T-cell (primary cell): Measurements from ENCODE around the gene MYOZ1. TPM values are rescaled to one million over a fixed set of nuclear protein-coding genes. Genes with fewer than 3 reads are reported as not detected.

ENCODE experiments used
- ATAC-seq, 4 experiments: fragments of 200-7000 bp in 3 of 4; fragments of 150-1000 bp in 1 of 4; cut with Tn5 transposase; replicated peaks in 1 of 4; 1 replicate in 3 of 4; 2 replicates in 1 of 4; pipeline ENCODE4 v1.10.0; 2021; ENCODE audit warnings: moderate library complexity in 3 of 4, mild to moderate bottlenecking in 2 of 4, moderate number of reproducible peaks in 1 of 4
- CTCF ChIA-PET, 2 donors: fragments of 300-600 bp; sonication (Branson Sonifier 250); formaldehyde crosslinking; loops; one replicate each; lab custom pipeline; 2022; ENCODE audit warnings: antibody characterized with exemption in 2 of 2; lab: Charles Lee
- POLR2A ChIA-PET, 2 donors: fragments of 300-600 bp; sonication (Branson Sonifier 250); formaldehyde crosslinking; loops; one replicate each; lab custom pipeline; 2022; ENCODE audit warnings: antibody characterized with exemption in 2 of 2; lab: Charles Lee
- DNase-seq, 35 experiments: peaks; one replicate each; pipeline versions ENCODE4 v3.0.0 to v3.0.0-alpha.2; 2013 to 2023
- H3K27ac ChIP-seq: one replicate; pipeline ENCODE4 v1.5.1; 2013; ENCODE audit warnings: low read length
- H3K27me3 ChIP-seq, 2 experiments: replicated peaks in 1 of 2; 1 replicate in 1 of 2; 2 replicates in 1 of 2; pipeline versions ENCODE4 v1.6.1 to v1.7.0; 2013; ENCODE audit warnings: low read length in 1 of 2, mixed read lengths in 1 of 2; ENCODE audit not compliant: control insufficient read depth in 2 of 2, insufficient read depth in 2 of 2; ENCODE audit errors: extremely low read depth in 1 of 2
- H3K36me3 ChIP-seq, 2 donors: 1 replicate in 1 of 2; 2 replicates in 1 of 2; pipeline versions ENCODE4 v1.6.1 to v1.7.0; 2013; ENCODE audit warnings: low read length in 1 of 2; ENCODE audit not compliant: control insufficient read depth in 2 of 2, insufficient read depth in 1 of 2; ENCODE audit errors: extremely low read depth in 1 of 2
- H3K4me1 ChIP-seq, 2 experiments: 1 replicate in 1 of 2; 2 replicates in 1 of 2; pipeline versions ENCODE4 v1.6.1 to v1.7.0; 2013; ENCODE audit warnings: low read length in 2 of 2, mixed read lengths in 1 of 2; ENCODE audit not compliant: insufficient read depth in 2 of 2, control insufficient read depth in 1 of 2; ENCODE audit errors: extremely low read depth in 1 of 2
- H3K4me3 ChIP-seq, 2 donors: 1 replicate in 1 of 2; 2 replicates in 1 of 2; pipeline versions ENCODE4 v1.5.1 to v1.7.0; 2013; ENCODE audit warnings: mild to moderate bottlenecking in 2 of 2, low read length in 1 of 2, moderate library complexity in 1 of 2; ENCODE audit not compliant: control insufficient read depth in 1 of 2; ENCODE audit errors: extremely low read depth in 1 of 2
- H3K9me3 ChIP-seq: 2 replicates; pipeline ENCODE4 v1.7.0; 2013
- H3K27ac Mint-ChIP-seq, 2 donors: one replicate each; pipeline ENCODE4 v1.8.0; 2020 to 2021; ENCODE audit warnings: mild to moderate bottlenecking in 2 of 2, mixed read lengths in 2 of 2
- H3K27me3 Mint-ChIP-seq, 2 donors: one replicate each; pipeline ENCODE4 v1.8.0; 2021 to 2022; ENCODE audit warnings: mixed read lengths in 2 of 2
- H3K36me3 Mint-ChIP-seq: one replicate; pipeline ENCODE4 v1.8.0; 2021; ENCODE audit warnings: mixed read lengths
- H3K4me1 Mint-ChIP-seq, 3 donors: one replicate each; pipeline ENCODE4 v1.8.0; 2020 to 2022; ENCODE audit warnings: mixed read lengths in 3 of 3, mild to moderate bottlenecking in 1 of 3
- H3K4me3 Mint-ChIP-seq, 3 donors: one replicate each; pipeline ENCODE4 v1.8.0; 2020 to 2022; ENCODE audit warnings: mild to moderate bottlenecking in 3 of 3, mixed read lengths in 3 of 3, moderate library complexity in 3 of 3
- H3K9me3 Mint-ChIP-seq, 3 donors: one replicate each; pipeline ENCODE4 v1.8.0; 2020 to 2022; ENCODE audit warnings: mixed read lengths in 3 of 3
- WGBS: methylation state at CpG from one replicate; pipeline ENCODE4 v1.1.5; 2013; ENCODE audit warnings: missing lambda C conversion rate; ENCODE audit not compliant: insufficient coverage; 5-methylcytosine and 5-hydroxymethylcytosine counted together
- total RNA-seq, 35 experiments: library from RNA in 6 of 35; stranded (reverse) in 6 of 35; fragments of 120-200 nt in 1 of 35; gene quantifications; one replicate each; pipeline versions ENCODE4 v1.2.1 to v1.2.4 and lab custom pipeline; 2013 to 2026

MYOZ1 gene
- total RNA-seq, 5 donors from 2014 or later (not counting 1 experiment from before 2014, with no cell fraction given): not detected

DNA sequence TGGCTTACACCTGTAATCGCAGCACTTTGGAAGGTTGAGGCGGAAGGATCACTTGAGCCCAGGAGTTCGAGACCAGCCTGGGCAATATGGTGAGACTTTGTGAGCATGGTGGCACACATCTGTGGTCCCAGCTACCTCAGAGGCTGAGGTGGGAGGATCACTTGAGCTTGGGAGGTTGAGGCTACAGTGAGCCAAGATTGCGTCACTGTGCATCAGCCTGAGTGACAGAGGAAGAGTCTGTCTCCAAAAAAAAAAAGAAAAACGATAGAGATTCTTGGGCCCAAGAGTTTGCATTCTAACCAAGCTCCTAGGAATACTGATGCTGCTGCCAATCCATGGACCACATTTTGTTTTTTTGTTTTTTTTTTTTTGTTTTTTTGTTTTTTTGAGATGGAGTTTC is 12.1 kb downstream of the MYOZ1 start:
- Mint-ChIP-seq H3K4me3 (no peak overlapping the region), H3K27ac (no peak overlapping the region), H3K4me1 (peaks cover 5 to 26% (median 20%) of the 10 kb centered on the region in 3 donors), H3K27me3 (no peaks in the 10 kb centered on the region), H3K36me3 (no peaks in the 10 kb centered on the region), H3K9me3 (no peaks in the 10 kb centered on the region)
- no peak for ATAC-seq
- ChIA-PET CTCF (no interaction called here), POLR2A (no interaction called here)
- Histone ChIP-seq H3K4me1 (peaks cover 8 to 17% of the 10 kb centered on the region in 2 experiments), H3K36me3 (no peaks in the 10 kb centered on the region), H3K27ac (no peak overlapping the region), H3K9me3 (no peaks in the 10 kb centered on the region), H3K4me3 (no peak overlapping the region), H3K27me3 (no peaks in the 10 kb centered on the region)
- WGBS: 96% methylated on average over 5 of the region's 5 CpGs
- no peak for DNase-seq

DNA sequence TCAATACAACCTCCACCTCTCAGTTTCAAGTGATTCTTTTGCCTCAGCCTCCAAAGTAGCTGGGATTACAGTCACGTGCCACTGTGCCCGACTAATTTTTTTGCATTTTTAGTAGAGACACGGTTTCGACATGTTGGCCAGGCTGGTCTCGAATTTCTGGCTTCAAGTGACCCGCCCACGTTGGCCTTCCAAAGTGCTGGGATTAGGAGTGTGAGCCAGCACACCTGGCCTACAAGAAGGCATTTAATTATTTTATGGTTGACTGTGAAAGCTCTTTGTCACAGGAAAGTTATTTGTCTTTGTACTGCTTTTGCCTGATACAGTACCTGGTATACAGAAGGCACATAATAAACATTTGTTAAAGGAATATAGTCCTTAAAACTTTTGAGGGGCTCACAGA is 12.9 kb downstream of the MYOZ1 start:
- H3K36me3 Mint-ChIP-seq: no peaks in the 10 kb centered on the region
- H3K27ac ChIP-seq: no peak overlapping the region
- WGBS: 97% methylated on average over 7 of the region's 7 CpGs
- POLR2A ChIA-PET: no interaction called here
- no peaks in the 10 kb centered on the region for H3K27me3 ChIP-seq
- H3K27ac Mint-ChIP-seq: no peak overlapping the region
- no peaks in the 10 kb centered on the region for H3K9me3 ChIP-seq
- CTCF ChIA-PET: no interaction called here
- H3K4me1 Mint-ChIP-seq: peaks cover 5 to 26% (median 20%) of the 10 kb centered on the region in 3 donors
- no peak overlapping the region for H3K4me3 Mint-ChIP-seq
- H3K9me3 Mint-ChIP-seq: no peaks in the 10 kb centered on the region
- H3K4me3 ChIP-seq: no peak overlapping the region
- ATAC-seq: no peak
- no peaks in the 10 kb centered on the region for H3K27me3 Mint-ChIP-seq
- no peak for DNase-seq
- H3K36me3 ChIP-seq: no peaks in the 10 kb centered on the region
- H3K4me1 ChIP-seq: peaks cover 8 to 17% of the 10 kb centered on the region in 2 experiments

DNA sequence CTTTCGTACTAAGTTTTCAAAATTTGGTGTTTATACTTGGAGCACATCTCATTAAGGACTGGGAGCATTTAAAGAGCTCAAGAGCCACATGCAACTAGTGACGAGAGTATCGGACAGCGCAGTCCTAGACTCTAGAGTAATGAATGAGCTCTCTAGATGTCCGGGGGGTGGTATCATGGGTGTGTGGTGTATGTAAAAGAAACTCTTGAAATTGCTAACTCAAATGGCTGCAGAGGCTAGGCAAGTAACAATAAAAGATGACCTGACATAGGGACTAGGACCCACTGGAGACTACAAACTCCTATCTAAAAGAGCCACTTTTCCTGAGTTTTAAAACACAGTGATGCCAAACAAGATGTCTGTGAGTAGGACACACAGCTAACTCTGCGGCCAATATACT is 14.0 kb downstream of the MYOZ1 start:
- Histone ChIP-seq H3K9me3 (no peaks in the 10 kb centered on the region), H3K27ac (no peak overlapping the region), H3K27me3 (no peaks in the 10 kb centered on the region), H3K4me1 (peaks cover 8 to 17% of the 10 kb centered on the region in 2 experiments), H3K4me3 (no peak overlapping the region), H3K36me3 (no peaks in the 10 kb centered on the region)
- ATAC-seq (no peak), DNase-seq (no peak)
- no peaks in the 10 kb centered on the region for H3K9me3 Mint-ChIP-seq
- H3K4me3 Mint-ChIP-seq: peak overlapping the region; percentile 41 to 92 (median 81)
- peaks cover 5 to 26% (median 20%) of the 10 kb centered on the region in 3 donors for H3K4me1 Mint-ChIP-seq
- H3K36me3 Mint-ChIP-seq: no peaks in the 10 kb centered on the region
- 100% methylated on average over 3 of the region's 6 CpGs for WGBS
- ChIA-PET CTCF (interaction anchor here (0.6 to 1.2 kb wide), 3 partner anchors 16 to 848 kb away, joined by 3 to 6 read pairs (median 3); no protein-coding TSS in a partner anchor), POLR2A (interaction anchor here in 1 of 2 donors (1.1 kb wide), 1 partner anchor 132 kb away, joined by 3 read pairs; no protein-coding TSS in a partner anchor)
- H3K27ac Mint-ChIP-seq: peak overlapping the region in 1 of 2 donors; percentile 19
- H3K27me3 Mint-ChIP-seq: no peaks in the 10 kb centered on the region

DNA sequence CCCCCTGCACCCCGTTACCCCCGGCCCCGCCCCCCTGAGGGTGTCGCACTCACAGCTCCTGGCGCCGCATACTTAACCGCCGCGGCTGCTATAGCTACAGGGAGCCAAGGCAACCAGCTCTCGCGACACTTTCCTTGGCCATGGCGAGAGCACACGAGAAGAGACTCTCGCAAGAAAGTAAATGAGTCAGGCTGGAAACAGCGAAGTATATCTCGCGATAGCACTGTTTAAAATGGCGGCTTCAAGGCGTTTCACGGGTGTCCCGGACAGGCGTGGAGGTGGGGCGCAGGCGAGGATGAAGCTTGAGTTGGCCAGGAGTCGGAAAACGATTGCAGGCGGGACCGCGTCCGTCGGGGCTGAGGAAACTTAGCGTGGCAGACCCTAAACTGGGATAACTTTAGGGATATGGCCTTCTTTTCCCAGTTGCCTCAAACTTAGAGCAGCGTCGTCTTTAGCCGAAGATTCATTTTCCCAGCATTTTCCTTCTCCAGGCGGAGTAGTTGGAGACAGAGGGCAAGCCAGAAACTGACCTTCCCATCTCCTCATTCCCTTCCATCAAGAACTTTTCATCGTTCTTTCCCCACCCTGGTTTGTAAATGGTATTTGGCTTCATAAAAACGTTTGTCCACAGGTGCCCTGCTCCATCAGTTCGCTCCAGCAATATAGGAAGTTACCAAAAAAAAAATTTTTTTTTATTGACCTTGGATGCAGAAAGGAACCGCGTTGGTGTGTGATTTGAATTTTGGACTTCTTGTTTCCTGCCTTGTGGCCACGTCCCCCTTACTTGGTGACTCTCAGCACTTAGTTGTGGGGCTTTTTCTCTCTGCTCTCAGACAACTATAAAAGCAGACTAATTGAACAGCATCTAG is 15.2 kb downstream of the MYOZ1 start:
- H3K4me1 Mint-ChIP-seq: peaks cover 5 to 26% (median 20%) of the 10 kb centered on the region in 3 donors
- no peaks in the 10 kb centered on the region for H3K36me3 Mint-ChIP-seq
- H3K27ac ChIP-seq: peak overlapping the region; percentile 72
- H3K4me1 ChIP-seq: peaks cover 8 to 17% of the 10 kb centered on the region in 2 experiments
- H3K9me3 Mint-ChIP-seq: no peaks in the 10 kb centered on the region
- DNase-seq: peak; percentile 74 to 98 (median 93)
- peak; percentile 95 to 97 (median 97) for ATAC-seq
- H3K4me3 ChIP-seq: peak overlapping the region; percentile 62 to 96
- H3K27me3 ChIP-seq: no peaks in the 10 kb centered on the region
- ChIA-PET POLR2A (interaction anchor here (0.6 to 1.0 kb wide), 9 partner anchors 10 to 1853 kb away, joined by 3 to 8 read pairs (median 3); no protein-coding TSS in a partner anchor), CTCF (interaction anchor here (0.6 to 1.7 kb wide), 10 partner anchors 10 to 529 kb away, joined by 3 to 6 read pairs (median 4); partner anchors contain the start of genes CFAP70 (in 1 of the 2), MYOZ1 (in 1 of the 2) and PPP3CB (in 1 of the 2))
- 1% methylated on average over 27 of the region's 42 CpGs for WGBS
- no peaks in the 10 kb centered on the region for H3K36me3 ChIP-seq
- peak overlapping the region; percentile 81 to 96 (median 92) for H3K4me3 Mint-ChIP-seq
- H3K27ac Mint-ChIP-seq: peak overlapping the region; percentile 97
- no peaks in the 10 kb centered on the region for H3K9me3 ChIP-seq
- no peaks in the 10 kb centered on the region for H3K27me3 Mint-ChIP-seq

DNA sequence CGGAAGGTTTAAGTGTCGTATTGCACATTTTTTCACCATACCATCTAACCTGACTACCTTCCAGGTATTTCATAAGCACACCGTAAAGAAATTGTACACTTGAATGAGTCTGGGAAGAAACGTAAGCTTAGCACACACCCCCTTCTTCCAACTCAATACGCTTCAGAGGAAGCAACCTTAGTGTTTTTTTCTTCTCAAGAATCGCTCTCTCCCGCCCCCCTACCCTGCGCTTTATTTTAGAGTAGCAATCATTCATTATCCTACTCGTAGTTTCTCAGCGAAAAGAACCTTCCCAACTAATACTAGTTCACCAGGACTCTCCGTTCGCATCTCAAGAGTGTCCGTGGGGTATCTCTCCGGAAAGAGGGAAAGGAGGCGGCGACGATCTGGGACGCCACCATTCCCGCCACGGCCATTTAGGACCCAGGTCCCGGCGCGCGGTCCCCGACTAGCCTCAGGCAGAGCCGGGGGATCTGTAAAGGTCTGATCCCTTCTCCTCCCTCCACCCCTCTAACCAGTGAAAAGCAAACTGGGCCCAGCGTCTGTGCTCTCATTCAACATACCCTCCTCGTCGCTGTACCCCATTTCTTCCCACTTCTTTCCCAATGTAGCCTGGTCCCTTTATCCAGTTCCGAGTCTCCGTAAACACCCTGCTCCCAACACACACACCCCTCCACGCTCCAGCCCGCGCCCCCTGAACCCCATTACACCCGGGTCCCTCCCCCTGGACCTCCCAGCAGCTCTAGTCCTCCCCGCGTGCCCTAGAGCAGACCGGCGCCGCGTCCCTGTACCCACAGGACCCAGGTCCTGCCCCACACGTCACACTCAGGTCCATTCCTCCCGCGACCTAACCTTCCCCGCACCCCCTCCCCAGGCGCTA is 16.0 kb downstream of the MYOZ1 start:
- CTCF ChIA-PET: interaction anchor here in 1 of 2 donors (0.6 to 1.7 kb wide), 10 partner anchors 9 to 528 kb away, joined by 3 to 6 read pairs (median 4); partner anchors contain the start of genes CFAP70, MYOZ1 and PPP3CB
- Mint-ChIP-seq H3K4me1 (peaks cover 5 to 26% (median 20%) of the 10 kb centered on the region in 3 donors), H3K4me3 (peak overlapping the region; percentile 81 to 96 (median 92)), H3K9me3 (no peaks in the 10 kb centered on the region), H3K27ac (peak overlapping the region; percentile 79 to 97), H3K36me3 (no peaks in the 10 kb centered on the region), H3K27me3 (no peaks in the 10 kb centered on the region)
- peak overlapping the region; percentile 75 for H3K27ac ChIP-seq
- H3K4me3 ChIP-seq: peak overlapping the region; percentile 62 to 78
- peak; percentile 14 to 70 (median 44) for ATAC-seq
- no peaks in the 10 kb centered on the region for H3K27me3 ChIP-seq
- POLR2A ChIA-PET: interaction anchor here (0.6 to 1.0 kb wide), 8 partner anchors 11 to 1853 kb away, joined by 3 to 8 read pairs (median 4); no protein-coding TSS in a partner anchor
- H3K36me3 ChIP-seq: no peaks in the 10 kb centered on the region
- peaks cover 8 to 17% of the 10 kb centered on the region in 2 experiments for H3K4me1 ChIP-seq
- no peaks in the 10 kb centered on the region for H3K9me3 ChIP-seq
- WGBS: under 1% methylated on average over 29 of the region's 46 CpGs
- DNase-seq: peak in 7 of 35 experiments; percentile 0 to 45 (median 7)
